ENCODE results near the gene UBTD2. TPM values are rescaled to one million over a fixed set of nuclear protein-coding genes. Genes with fewer than 3 reads are reported as not detected.

Gene UBTD2
- total and polyA plus RNA-seq, 10 of the 15 experiments (the other 5 are each of a cell fraction or from before 2014, with no cell fraction given), result 7.7 to 30.5 (median 19.4) TPM

GRCh38 chr5:172173564-172174153, 109.9 kb downstream of the UBTD2 start:
- intact Hi-C loops (cut with micrococcal nuclease; ENCODE audit: unreplicated experiment), result loop anchor here (2.0 kb wide), 1 partner anchor 15 kb away; the partner anchor contains the start of gene STK10
- SMC1A ChIA-PET (ENCODE audit: uncharacterized antibody, unreplicated experiment), result interaction anchor here (1.0 to 5.6 kb wide), 8 partner anchors 12 to 120 kb away, joined by 3 to 103 read pairs (median 6); partner anchors contain the start of gene STK10
- in situ Hi-C loops (cut with MboI), result no loop called here
- peaks cover 51% of the 10 kb centered on the region for H3K4me1 ChIP-seq (ENCODE audit: control insufficient read depth, insufficient read depth, low read length)
- peaks cover 92% of the 10 kb centered on the region for H3K79me2 ChIP-seq (ENCODE audit: control insufficient read depth, insufficient read depth, low read length)
- FAIRE-seq (no peak), ATAC-seq (no peak), DNase-seq (ENCODE audit: low read depth, low spot score) (no peak)
- CTCF ChIA-PET, result interaction anchor here (1.3 to 6.1 kb wide), 2 partner anchors 13 to 60 kb away, joined by 4 to 74 read pairs; partner anchors contain the start of gene STK10
- BruUV-seq (replicated peaks), result no TSS peak
- peaks cover 11% of the 10 kb centered on the region for H4K20me1 ChIP-seq (ENCODE audit: control insufficient read depth, insufficient read depth)
- peak overlapping the region; percentile 11; the same call in 1 of the 2 replicates for H3K27ac ChIP-seq (ENCODE audit: control insufficient read depth, insufficient read depth)
- H3K27me3 ChIP-seq (replicated peaks in 1 of 2; ENCODE audit: control insufficient read depth in 2 of 2, insufficient read depth in 2 of 2, low read length in 1 of 2), result no peaks in the 10 kb centered on the region
- H3K9me3 ChIP-seq (replicated peaks; ENCODE audit: control insufficient read depth, insufficient read depth, low read length), result no peaks in the 10 kb centered on the region
- peak overlapping the region; percentile 86; the same call in 1 of the 2 replicates for H3K4me2 ChIP-seq (ENCODE audit: control insufficient read depth, insufficient read depth)
- 47% methylated on average over 12 of the region's 12 CpGs for WGBS (ENCODE audit: insufficient coverage, insufficient replicate concordance, low lambda C conversion rate, missing lambda C conversion rate)
- H2AFZ ChIP-seq (ENCODE audit: control insufficient read depth, low read depth, low read length), result no peak overlapping the region
- 0 out of 2 replicates have a peak overlapping the region, but pooled peaks have one; percentile 69 for H3K4me3 ChIP-seq
- TF ChIP-seq MTA3 (IDR thresholded peaks at IDR 0.05; ENCODE audit: borderline replicate concordance, low read length), result no peak
- no peak for TF ChIP-seq EP300 (IDR thresholded peaks at IDR 0.05; ENCODE audit: borderline replicate concordance in 1 of 2, control insufficient read depth in 1 of 2, low read depth in 2 of 2, low read length in 2 of 2)
- TF ChIP-seq ZNF24 (IDR thresholded peaks at IDR 0.05), result no peak
- peak; percentile 42; the same call in 1 of the 2 replicates for TF ChIP-seq POLR2A (IDR thresholded peaks at IDR 0.05; ENCODE audit: low read depth, low read length)
- TF ChIP-seq PAX5 (IDR thresholded peaks at IDR 0.05; ENCODE audit: borderline replicate concordance, low read depth, low read length), result no peak
- 0 out of 2 replicates have a peak, but pooled peaks have one; percentile 33 for TF ChIP-seq CBFB (IDR thresholded peaks at IDR 0.05; ENCODE audit: low read depth)
- no peak for TF ChIP-seq NFXL1 (IDR thresholded peaks at IDR 0.05; ENCODE audit: borderline replicate concordance)
- TF ChIP-seq RUNX3 (IDR thresholded peaks at IDR 0.05; ENCODE audit: low read length), result peak; percentile 72
- no peak for TF ChIP-seq POU2F2 (IDR thresholded peaks at IDR 0.05; ENCODE audit: borderline replicate concordance, low read depth, low read length)
- TF ChIP-seq CUX1 (IDR thresholded peaks at IDR 0.05; ENCODE audit: insufficient replicate concordance, low read depth, low read length), result no peak
- RAD21 ChIA-PET (ENCODE audit: unreplicated experiment), result interaction anchor here (0.5 to 9.9 kb wide), 8 partner anchors 8 to 112 kb away, joined by 3 to 158 read pairs (median 5); partner anchors contain the start of gene STK10
- POLR2A ChIA-PET, result interaction anchor here (1.0 to 4.7 kb wide), 8 partner anchors 12 to 62 kb away, joined by 4 to 104 read pairs (median 18); partner anchors contain the start of gene STK10
- H3K9ac ChIP-seq (ENCODE audit: control insufficient read depth, insufficient read depth, low read length), result peak overlapping the region; percentile 74
- H3K36me3 ChIP-seq (ENCODE audit: control insufficient read depth in 2 of 2, insufficient read depth in 2 of 2, low read length in 1 of 2), result peaks cover 12 to 27% of the 10 kb centered on the region in 2 experiments; a peak in 3 of 4 replicates
